GM13976 (cell line): ENCODE results near the gene PDE11A.

Experiments used
- DNase-seq: peaks from one replicate; pipeline ENCODE4 v3.0.0; 2012; ENCODE audit warnings: low spot score
- CTCF ChIP-seq: IDR thresholded peaks from 2 replicates; pipeline ENCODE4 v1.5.1; 2012; ENCODE audit warnings: borderline replicate concordance, mild to moderate bottlenecking; ENCODE audit not compliant: insufficient read depth; ENCODE audit errors: extremely low read depth, missing control alignments, control extremely low read depth
- in situ Hi-C: fragments of 300-500 bp; cut with MboI; formaldehyde crosslinking; loops from one replicate; pipeline ENCODE4 v1.12.0; 2022; ENCODE audit warnings: low sequenced_read_pairs, mixed read lengths, inconsistent platforms; ENCODE audit not compliant: unreplicated experiment

Gene PDE11A

GRCh38 chr2:177778472-177778871, 294.1 kb downstream of the PDE11A start:
- no peak for DNase-seq
- in situ Hi-C loops = no loop called here
- no peak for TF ChIP-seq CTCF

GRCh38 chr2:177772529-177772928, 300.0 kb downstream of the PDE11A start:
- TF ChIP-seq CTCF = peak; percentile 11
- peak; percentile 15 for DNase-seq
- in situ Hi-C loops = no loop called here

DNA sequence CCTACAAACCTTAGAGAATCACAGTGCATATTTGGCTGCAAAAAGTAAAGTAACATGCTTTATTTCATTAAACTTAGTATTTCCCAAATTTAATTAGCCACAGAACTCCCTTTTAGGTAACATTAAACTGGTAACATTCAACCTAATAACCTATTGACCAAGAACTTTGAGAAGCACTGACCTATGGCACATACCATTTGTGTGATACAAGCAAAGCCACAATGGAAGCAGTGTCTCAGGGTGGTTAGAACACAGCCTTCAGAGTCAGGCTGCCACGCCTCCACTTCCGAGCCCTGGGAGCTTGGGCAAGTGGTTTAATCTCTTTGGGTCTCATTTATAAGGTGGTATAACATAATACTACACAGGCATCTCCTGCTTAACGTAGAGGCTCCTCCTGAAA, 301.4 kb downstream of the PDE11A start:
- in situ Hi-C loops = no loop called here
- DNase-seq = no peak
- TF ChIP-seq CTCF = no peak

GRCh38 chr2:177767768-177768167, 304.8 kb downstream of the PDE11A start:
- in situ Hi-C loops = no loop called here
- TF ChIP-seq CTCF = no peak
- DNase-seq = no peak

GRCh38 chr2:177765698-177766097, 306.9 kb downstream of the PDE11A start:
- no peak for TF ChIP-seq CTCF
- DNase-seq = no peak
- in situ Hi-C loops = no loop called here

GRCh38 chr2:177763531-177764265, 308.9 kb downstream of the PDE11A start:
- peak; percentile 64 for DNase-seq
- peak; percentile 87 for TF ChIP-seq CTCF
- in situ Hi-C loops = no loop called here
